ENCODE measurements around the gene ZNF597.

DNA sequence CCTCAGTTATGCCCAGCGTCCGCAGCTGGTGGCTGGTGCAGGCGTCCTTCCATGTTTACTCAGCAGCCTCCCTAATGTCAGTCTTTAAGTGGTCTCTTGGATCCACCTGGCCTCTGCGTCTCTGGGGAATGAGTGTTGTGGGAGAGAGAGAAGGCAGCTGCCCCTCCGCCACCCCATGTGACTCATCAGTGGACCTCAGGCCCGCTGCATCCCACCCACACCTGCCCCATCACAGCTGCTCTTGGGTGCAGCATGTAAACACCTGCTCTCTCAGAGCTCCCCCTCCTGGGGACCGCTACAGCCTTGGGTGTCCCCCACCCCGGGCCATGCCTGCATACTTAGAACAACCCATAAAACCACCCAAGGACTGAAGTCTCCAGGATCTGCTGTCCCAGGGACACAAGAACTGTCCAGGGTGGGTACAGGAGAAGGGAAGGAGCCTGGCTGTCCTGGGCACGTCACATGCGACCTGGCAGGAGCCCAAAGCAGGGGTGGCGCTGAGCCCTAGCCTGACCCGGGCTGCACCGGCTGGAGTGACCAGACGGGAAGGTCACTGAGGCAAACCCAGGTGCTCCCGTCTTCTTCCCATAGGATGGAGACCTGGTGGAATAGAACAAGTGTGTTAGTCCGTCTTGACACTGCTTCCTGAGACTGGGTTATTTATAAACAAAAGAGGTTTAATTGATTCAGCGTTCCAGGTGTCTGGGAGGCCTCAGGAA lies 47.8 kb upstream of the ZNF597 start:
- TF ChIP-seq POLR2A (IDR thresholded peaks at IDR 0.05): no peak
- TF ChIP-seq, protein P1, sequence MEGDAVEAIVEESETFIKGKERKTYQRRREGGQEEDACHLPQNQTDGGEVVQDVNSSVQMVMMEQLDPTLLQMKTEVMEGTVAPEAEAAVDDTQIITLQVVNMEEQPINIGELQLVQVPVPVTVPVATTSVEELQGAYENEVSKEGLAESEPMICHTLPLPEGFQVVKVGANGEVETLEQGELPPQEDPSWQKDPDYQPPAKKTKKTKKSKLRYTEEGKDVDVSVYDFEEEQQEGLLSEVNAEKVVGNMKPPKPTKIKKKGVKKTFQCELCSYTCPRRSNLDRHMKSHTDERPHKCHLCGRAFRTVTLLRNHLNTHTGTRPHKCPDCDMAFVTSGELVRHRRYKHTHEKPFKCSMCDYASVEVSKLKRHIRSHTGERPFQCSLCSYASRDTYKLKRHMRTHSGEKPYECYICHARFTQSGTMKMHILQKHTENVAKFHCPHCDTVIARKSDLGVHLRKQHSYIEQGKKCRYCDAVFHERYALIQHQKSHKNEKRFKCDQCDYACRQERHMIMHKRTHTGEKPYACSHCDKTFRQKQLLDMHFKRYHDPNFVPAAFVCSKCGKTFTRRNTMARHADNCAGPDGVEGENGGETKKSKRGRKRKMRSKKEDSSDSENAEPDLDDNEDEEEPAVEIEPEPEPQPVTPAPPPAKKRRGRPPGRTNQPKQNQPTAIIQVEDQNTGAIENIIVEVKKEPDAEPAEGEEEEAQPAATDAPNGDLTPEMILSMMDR (IDR thresholded peaks at IDR 0.05): no peak

Measured in Peyer's patch (tissue), 4 donors.